ENCODE measurements around the gene RRBP1. TPM values are rescaled to one million over a fixed set of nuclear protein-coding genes. Genes with fewer than 3 reads are reported as not detected.

Gene RRBP1
- total RNA-seq, 1 donor from 2014 or later: 459 TPM

DNA sequence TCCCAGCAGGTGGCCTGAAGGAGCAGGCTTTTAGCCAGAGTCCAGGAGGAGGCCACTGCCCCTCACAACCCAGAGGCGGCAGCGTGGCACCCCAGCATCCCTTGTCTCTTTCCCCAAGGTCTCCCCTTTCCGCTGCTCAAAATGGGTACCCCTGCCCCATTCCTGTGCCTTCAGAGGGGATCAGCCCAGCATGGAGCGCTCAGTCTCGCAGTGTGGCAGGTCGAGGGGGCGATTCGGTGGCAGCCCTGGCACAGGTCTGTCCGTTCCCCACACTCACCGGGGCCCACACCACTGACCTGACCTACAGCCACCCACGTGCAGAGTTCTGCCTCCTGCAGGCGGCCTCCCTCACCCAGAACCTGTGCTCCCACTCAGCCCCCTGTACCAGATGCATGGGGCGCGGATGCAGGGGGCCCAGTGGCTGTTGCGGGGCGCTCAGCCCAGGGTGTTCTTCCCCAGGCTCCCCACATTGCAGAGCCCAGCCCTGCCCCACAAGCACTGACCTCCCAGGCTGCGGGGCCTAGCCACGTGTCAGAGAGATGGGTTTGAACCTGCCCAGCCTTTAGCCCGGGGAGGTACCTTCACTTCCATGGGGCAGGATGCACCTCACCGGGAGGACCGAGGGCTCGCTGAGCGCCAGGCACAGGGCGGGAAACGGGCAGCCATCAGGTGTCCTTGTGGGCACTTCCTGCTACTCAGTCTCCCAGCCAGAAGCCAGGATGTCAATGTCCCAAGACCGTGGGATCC is 70.3 kb downstream of the RRBP1 start:
- peak; percentile 94 for DNase-seq (ENCODE audit: low spot score)
- no peaks in the 10 kb centered on the region for H3K9me3 Mint-ChIP-seq (ENCODE audit: low read depth)
- H3K4me1 Mint-ChIP-seq (ENCODE audit: low read depth): peaks cover 64% of the 10 kb centered on the region
- H3K27ac Mint-ChIP-seq (ENCODE audit: unreplicated experiment): peak overlapping the region; percentile 99
- H3K4me3 Mint-ChIP-seq (ENCODE audit: unreplicated experiment): no peak overlapping the region
- TF ChIP-seq, protein P1, sequence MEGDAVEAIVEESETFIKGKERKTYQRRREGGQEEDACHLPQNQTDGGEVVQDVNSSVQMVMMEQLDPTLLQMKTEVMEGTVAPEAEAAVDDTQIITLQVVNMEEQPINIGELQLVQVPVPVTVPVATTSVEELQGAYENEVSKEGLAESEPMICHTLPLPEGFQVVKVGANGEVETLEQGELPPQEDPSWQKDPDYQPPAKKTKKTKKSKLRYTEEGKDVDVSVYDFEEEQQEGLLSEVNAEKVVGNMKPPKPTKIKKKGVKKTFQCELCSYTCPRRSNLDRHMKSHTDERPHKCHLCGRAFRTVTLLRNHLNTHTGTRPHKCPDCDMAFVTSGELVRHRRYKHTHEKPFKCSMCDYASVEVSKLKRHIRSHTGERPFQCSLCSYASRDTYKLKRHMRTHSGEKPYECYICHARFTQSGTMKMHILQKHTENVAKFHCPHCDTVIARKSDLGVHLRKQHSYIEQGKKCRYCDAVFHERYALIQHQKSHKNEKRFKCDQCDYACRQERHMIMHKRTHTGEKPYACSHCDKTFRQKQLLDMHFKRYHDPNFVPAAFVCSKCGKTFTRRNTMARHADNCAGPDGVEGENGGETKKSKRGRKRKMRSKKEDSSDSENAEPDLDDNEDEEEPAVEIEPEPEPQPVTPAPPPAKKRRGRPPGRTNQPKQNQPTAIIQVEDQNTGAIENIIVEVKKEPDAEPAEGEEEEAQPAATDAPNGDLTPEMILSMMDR (IDR thresholded peaks at IDR 0.05): peak; percentile 70
- no peaks in the 10 kb centered on the region for H3K27me3 Mint-ChIP-seq (ENCODE audit: low read depth)
- H3K36me3 Mint-ChIP-seq (ENCODE audit: low read depth): peaks cover 27% of the 10 kb centered on the region

DNA sequence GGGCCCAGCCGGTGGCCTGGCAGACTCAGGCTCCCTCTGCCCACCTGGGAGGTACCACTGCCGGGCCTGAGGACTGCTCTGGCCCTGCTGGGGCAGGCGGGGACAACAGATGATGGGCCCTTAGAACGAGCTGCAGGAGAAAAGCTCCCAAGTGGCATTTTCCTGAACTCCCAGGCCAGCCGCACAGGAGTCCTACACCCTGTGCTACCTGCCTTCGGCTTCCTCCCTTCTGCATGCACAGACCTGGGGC is 70.8 kb downstream of the RRBP1 start:
- no peaks in the 10 kb centered on the region for H3K9me3 Mint-ChIP-seq (ENCODE audit: low read depth)
- peaks cover 68% of the 10 kb centered on the region for H3K4me1 Mint-ChIP-seq (ENCODE audit: low read depth)
- no peak overlapping the region for H3K4me3 Mint-ChIP-seq (ENCODE audit: unreplicated experiment)
- no peaks in the 10 kb centered on the region for H3K27me3 Mint-ChIP-seq (ENCODE audit: low read depth)
- no peak for DNase-seq (ENCODE audit: low spot score)
- peaks cover 27% of the 10 kb centered on the region for H3K36me3 Mint-ChIP-seq (ENCODE audit: low read depth)
- H3K27ac Mint-ChIP-seq (ENCODE audit: unreplicated experiment): peak overlapping the region; percentile 99
- TF ChIP-seq, protein P1 (IDR thresholded peaks at IDR 0.05): no peak

DNA sequence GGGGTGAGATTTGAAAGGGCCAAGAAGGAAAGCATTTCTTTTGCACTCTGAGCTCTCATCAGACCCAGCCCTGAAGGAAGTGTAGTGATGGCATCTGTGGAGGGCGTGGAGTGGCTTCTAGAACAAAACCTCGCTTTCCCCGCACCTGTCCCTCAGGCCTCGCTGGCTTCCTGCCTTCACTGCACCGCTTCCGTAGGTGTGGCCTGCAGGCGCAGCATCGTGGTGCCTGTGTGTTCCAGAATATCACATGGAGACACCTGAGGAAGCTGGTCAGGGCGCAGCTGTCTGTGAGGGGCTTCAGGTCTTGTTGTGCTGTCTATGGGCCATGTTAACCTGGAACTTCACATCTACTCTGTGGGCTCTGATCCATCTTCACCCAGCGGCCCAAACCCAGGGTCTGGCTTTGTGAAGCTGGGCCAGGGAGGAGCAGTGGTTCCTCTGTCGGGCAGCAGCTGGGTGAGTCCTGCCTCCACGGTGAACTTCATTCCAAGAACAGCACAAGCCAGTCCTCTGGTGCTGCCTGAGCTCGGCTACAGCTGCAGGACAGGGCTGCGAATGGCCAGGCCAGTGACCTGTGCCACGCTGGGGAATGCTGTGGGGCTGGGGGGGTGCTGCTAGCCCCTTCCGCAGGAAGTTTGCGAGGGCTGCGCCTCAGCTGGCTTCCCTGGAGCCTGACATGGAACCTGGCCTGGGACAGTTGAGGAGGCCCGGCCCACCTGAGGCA is 71.3 kb downstream of the RRBP1 start:
- Mint-ChIP-seq H3K27ac (ENCODE audit: unreplicated experiment) (peak overlapping the region; percentile 99), H3K4me3 (ENCODE audit: unreplicated experiment) (no peak overlapping the region), H3K27me3 (ENCODE audit: low read depth) (no peaks in the 10 kb centered on the region), H3K4me1 (ENCODE audit: low read depth) (peaks cover 73% of the 10 kb centered on the region), H3K9me3 (ENCODE audit: low read depth) (no peaks in the 10 kb centered on the region), H3K36me3 (ENCODE audit: low read depth) (peaks cover 28% of the 10 kb centered on the region)
- TF ChIP-seq, protein P1 (IDR thresholded peaks at IDR 0.05): no peak
- peak; percentile 90 for DNase-seq (ENCODE audit: low spot score)

DNA sequence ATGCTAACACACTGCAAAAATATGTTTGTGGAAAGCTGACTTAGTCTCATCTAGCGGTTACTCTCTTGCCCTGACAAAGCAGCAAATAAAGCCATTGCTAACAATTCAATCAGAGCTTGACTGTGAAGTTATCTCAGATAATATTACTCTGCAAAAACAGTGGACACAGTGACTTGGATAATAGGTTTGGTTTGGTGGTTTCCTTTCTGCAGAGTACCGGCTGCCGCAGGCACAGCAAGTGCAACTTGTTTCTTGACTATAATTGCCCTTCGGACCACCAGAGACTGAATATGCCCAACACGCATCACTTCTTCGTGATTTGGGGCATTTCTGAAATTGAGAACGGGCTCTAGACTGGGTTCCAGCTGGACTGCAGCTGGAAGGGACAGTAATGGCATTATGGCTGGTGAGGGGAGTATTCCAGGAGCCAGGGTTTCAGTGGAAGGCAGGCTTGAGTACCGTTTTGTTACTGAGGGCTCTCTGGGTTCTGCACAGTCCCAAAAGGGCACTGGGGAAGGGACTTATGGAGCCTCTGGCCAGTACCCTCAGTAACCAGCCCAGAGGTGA is 72.1 kb downstream of the RRBP1 start:
- Mint-ChIP-seq H3K4me1 (ENCODE audit: low read depth) (peaks cover 79% of the 10 kb centered on the region), H3K36me3 (ENCODE audit: low read depth) (peaks cover 33% of the 10 kb centered on the region), H3K4me3 (ENCODE audit: unreplicated experiment) (no peak overlapping the region), H3K9me3 (ENCODE audit: low read depth) (no peaks in the 10 kb centered on the region), H3K27me3 (ENCODE audit: low read depth) (no peaks in the 10 kb centered on the region), H3K27ac (ENCODE audit: unreplicated experiment) (peak overlapping the region; percentile 99)
- TF ChIP-seq, protein P1 (IDR thresholded peaks at IDR 0.05): no peak
- DNase-seq (ENCODE audit: low spot score): no peak

DNA sequence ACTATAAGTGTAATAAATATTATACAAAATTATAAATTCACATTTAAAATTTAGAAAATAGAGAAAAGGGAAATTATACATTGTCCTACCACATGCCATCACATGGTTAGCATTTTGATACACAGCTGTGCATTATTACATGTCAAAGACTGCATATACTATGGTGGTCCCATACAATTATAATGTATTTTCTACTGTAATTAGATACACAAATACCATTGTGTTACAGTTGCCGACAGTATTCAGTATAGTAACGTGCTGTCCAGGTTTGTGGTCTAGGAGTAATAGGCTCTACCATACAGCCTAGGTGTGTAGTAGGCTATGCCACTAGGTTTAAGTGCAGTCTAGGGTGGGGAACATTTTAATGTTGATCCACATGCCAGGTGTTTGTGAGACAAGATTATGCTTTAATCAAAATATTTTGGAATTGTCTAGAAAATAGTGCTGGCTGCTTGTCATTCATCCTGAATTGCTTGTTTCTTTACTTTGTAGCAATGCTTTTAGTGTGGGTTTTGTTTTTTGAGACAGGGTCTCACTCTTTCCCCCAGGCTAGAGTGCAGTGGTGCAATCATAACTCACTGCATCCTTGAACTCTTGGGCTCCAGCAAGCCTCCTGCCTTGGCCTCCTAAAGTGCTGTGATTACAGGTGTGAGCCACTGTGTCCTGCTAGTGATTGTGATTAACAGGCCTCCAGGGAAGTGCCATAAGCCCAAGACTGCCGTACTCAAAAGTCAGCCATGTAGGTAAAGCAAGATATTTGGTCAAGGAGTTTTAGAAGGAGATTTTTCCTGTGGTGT is 73.1 kb downstream of the RRBP1 start:
- peaks cover 79% of the 10 kb centered on the region for H3K4me1 Mint-ChIP-seq (ENCODE audit: low read depth)
- no peaks in the 10 kb centered on the region for H3K9me3 Mint-ChIP-seq (ENCODE audit: low read depth)
- TF ChIP-seq, protein P1 (IDR thresholded peaks at IDR 0.05): no peak
- no peak for DNase-seq (ENCODE audit: low spot score)
- peak overlapping the region; percentile 99 for H3K27ac Mint-ChIP-seq (ENCODE audit: unreplicated experiment)
- H3K36me3 Mint-ChIP-seq (ENCODE audit: low read depth): peaks cover 36% of the 10 kb centered on the region
- H3K4me3 Mint-ChIP-seq (ENCODE audit: unreplicated experiment): no peak overlapping the region
- no peaks in the 10 kb centered on the region for H3K27me3 Mint-ChIP-seq (ENCODE audit: low read depth)
